Stimulated activated CD4-positive, alpha-beta T cell treated with anti-CD3 and anti-CD28 coated beads, Interleukin-2, amount 100 ng/mL, for 4 hours (primary cell): ENCODE measurements around the gene APRT.
"Not testable (repeated sequence)": the region's sequence is repeated elsewhere in the genome, so short reads cannot be mapped to it uniquely, and the experiment has no call there.

Experiments
- DNase-seq: peaks from one replicate; pipeline ENCODE4 v3.0.0-alpha.2; 2020; ENCODE audit warnings: low read depth

The APRT gene

GRCh38 chr16:88841521-88842307 lies 30.0 kb upstream of the APRT start:
- DNase-seq, result no peak

- no peak for DNase-seq
Observed at GRCh38 chr16:88840600-88841215, 29.0 kb upstream of the APRT start.

DNA sequence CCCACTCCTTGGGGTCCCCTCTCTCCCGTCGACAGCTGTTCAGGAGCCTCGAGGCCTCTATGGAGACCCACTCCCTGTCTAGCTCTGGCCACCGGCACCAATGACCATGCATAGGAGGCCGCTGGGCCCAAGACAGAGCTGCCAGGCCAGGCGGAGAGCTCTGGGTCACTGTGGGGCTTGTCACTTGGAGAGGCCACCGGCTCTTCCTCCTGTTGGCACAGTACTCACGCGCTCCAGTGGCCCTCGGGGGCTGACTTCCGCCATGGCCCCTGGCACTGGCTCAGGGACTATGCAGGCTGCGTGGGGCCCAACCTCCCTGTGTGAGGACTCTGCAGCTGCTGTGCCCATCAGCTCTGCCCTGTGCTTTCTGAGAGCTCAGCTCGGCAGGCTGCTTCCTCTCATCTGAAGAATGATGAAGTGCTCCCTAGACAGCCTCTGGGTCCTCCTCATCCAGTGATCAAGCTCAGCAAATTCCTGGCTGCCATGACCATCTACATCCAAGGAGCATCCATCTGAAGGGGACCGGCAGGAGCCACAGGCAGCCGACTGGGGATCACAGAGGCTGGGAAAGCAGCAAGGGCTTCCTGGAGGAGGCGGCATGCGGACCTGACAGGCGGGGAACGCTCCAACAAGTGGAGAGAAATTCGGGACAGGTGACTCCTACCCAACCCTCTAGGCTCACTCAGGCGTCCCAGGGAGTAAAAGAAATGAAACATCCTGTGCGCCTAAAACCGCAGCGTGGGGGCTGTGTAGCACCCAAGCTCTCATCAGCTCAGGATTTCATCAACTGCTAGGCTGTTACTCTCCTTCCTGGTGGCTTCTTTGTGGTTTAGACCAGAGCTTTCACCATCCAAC lies 28.2 kb upstream of the APRT start:
- DNase-seq, result no peak

GRCh38 chr16:88839026-88839529 lies 27.4 kb upstream of the APRT start:
- no peak for DNase-seq

- no peak for DNase-seq
Observed at GRCh38 chr16:88838566-88838965, 26.8 kb upstream of the APRT start.

GRCh38 chr16:88837806-88838205 lies 26.1 kb upstream of the APRT start:
- DNase-seq, result no peak

- no peak for DNase-seq
Observed at GRCh38 chr16:88836791-88837190, 25.1 kb upstream of the APRT start.

GRCh38 chr16:88835818-88836217 lies 24.1 kb upstream of the APRT start:
- DNase-seq, result no peak

DNA sequence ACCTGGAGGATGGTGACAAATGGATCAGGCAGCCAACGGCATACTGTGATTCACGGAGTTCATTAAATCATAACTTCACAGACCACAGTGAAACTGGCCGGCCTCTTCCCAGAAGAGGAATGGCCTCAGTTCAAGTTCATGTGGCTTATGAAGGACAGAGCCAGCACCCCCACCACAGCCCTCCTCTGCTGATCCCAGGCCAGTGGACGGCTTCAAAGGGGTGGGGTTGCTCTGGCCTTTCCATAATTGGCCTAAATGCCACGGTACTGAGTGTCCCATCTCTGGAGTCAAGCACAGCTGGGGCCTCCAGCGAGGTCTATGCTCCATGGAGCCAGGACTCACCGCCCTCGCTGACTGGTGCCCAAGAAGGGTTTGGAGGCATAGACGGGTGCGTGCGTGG lies 23.7 kb upstream of the APRT start:
- DNase-seq, result no peak

DNA sequence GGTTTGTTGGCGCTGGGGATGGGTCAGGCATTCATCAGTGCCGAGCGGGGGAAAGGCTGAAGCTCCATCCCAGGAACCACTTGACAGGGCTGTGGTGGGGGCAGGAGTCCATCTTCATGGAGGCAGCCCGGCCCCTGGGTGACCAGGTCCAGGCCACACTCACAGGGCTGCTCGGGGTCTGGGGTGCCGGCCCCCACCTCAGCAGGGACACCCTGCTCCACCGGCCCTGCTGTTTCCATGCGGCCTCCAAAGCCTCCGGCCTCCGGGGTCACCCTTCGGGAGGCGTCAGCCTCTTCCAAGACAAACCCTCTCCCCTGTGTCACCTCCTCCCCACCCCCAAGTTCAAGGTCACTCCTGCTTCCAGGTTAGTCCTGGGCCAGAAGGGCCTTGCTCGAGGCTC lies 22.9 kb upstream of the APRT start:
- no peak for DNase-seq

GRCh38 chr16:88833086-88833485 lies 21.4 kb upstream of the APRT start:
- no peak for DNase-seq

DNA sequence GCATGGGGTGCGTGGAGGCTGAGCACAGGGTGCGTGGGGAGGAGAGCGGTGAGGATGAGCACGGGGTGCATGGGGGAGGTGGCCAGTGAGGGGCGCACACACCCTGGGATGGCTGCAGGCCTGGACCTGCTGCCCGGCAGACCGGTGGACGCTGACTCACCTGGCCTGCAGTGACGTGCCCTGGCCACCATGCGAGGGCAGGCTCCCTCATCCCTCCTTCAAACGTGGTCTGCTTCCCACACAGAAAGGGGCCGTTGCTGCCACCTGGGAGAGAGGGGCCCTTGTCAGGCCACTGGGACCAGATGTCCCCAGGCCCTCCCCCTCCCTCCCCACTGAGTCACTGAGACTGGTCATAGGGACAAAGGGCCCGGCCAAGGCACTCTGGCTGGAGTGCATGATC lies 20.1 kb upstream of the APRT start:
- no peak for DNase-seq

DNA sequence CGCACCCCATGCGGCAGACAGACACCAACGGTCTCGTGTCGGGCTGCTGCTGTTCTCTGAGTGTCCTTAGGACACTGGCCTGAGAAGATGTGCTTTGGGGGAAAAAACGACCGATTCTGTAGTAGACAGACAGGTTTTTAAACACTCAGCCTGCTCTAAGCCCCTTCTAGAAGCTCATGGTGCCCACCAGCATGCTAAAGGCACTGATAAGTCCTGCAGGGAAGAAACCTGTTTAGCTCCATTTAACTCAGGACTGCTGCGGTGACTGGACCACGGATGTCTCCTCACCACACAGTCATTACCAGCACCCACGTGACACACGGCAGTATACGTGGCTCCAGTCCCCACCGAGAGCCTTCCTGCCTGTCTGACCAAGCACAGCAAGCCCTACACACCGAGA lies 19.1 kb upstream of the APRT start:
- no peak for DNase-seq

GRCh38 chr16:88830258-88830657 lies 18.5 kb upstream of the APRT start:
- DNase-seq, result no peak

DNA sequence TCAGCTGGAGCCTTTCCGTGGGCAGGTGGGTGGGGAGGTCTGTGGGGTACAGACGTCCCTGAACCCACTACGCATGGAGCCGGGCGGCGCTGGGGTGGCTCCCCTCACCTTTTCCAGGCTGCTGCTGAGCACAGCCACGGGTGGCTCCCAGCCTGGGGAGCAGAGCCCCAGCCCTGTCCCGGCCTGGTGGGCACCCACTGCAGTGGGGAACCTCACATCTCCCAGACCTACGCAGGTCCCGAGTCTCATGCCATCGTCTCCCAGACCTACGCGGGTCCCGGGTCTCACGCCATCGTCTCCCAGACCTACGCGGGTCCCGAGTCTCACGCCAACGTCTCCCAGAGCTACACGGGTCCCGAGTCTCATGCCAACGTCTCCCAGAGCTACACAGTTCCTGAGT lies 17.0 kb upstream of the APRT start:
- no peak for DNase-seq

GRCh38 chr16:88827727-88828126 lies 16.0 kb upstream of the APRT start:
- DNase-seq, result no peak

- DNase-seq, result no peak
Observed at GRCh38 chr16:88826070-88826840, 14.5 kb upstream of the APRT start.

- no peak for DNase-seq
Observed at GRCh38 chr16:88825146-88825545, 13.4 kb upstream of the APRT start.

GRCh38 chr16:88824256-88825077 lies 12.7 kb upstream of the APRT start:
- no peak for DNase-seq

GRCh38 chr16:88823646-88824045 lies 11.9 kb upstream of the APRT start:
- DNase-seq, result not testable (repeated sequence)
